A673 (cell line): ENCODE results near the gene HMGN2.

ENCODE experiments used
- CTCF ChIP-seq: fragments of 300-800, 200-600 bp; sonication (generic); conservative IDR thresholded peaks from 2 replicates; pipeline ENCODE4 v1.5.1; 2017; ENCODE audit warnings: low read depth, mild to moderate bottlenecking, antibody characterized with exemption, low read length, moderate library complexity, mixed read lengths
- EZH2 ChIP-seq: fragments of 200-600 bp; sonication (generic); IDR thresholded peaks from 2 replicates; pipeline ENCODE4 v1.6.1; 2017; ENCODE audit warnings: borderline replicate concordance, low read depth, mild to moderate bottlenecking, mixed read lengths, antibody characterized with exemption, low read length; ENCODE audit not compliant: poor library complexity, severe bottlenecking

DNA sequence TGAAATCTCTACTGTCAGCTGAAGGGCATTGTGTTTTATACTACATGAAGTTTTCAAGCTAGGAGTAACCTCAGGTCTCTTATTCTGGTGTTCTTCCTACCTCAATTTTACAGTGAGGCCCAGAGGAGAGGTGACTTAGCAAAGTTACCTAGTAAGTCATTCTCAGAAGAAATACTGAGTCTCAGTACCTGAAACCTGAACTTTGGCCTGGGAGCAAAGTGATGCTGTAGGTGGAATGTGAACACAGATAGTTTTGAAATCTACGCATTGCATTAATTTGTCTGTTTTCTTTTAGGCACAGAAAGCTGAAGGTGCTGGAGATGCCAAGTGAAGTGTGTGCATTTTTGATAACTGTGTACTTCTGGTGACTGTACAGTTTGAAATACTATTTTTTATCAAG lies 2.6 kb downstream of the HMGN2 start:
- TF ChIP-seq CTCF (no peak), EZH2 (no peak)
